Activated gamma-delta T cell treated with Interleukin-2 at 50 U/mL for 16 hours (primary cell): ENCODE results near the gene ORC6.

Experiments
- DNase-seq: peaks from one replicate; pipeline ENCODE4 v3.0.0-alpha.2; 2020

Gene ORC6

DNA sequence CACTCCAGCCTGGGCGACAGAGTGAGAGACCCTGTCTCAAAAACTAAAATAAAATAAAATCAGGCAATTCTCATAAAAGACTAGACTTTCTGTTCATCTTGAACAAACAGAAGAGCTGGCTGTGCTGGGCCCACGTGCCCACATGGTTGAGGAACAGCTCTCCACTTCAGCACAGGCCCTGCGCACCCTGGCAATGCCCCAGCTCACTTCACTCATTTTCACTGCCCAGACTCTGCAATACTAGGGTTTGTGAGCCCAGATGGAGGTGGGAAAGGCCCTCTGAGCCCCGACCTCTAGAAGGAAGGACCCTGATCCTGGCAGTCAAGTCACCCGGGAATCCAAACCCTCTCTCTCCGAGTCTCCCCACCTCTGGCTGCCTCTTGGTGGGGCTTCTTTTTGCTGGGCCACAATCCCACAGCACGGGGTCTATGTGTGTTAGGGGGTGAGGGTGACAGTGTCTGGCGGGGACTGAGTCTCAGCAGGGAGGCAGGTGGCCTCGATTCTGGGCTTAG is 43.9 kb downstream of the ORC6 start:
- no peak for DNase-seq

DNA sequence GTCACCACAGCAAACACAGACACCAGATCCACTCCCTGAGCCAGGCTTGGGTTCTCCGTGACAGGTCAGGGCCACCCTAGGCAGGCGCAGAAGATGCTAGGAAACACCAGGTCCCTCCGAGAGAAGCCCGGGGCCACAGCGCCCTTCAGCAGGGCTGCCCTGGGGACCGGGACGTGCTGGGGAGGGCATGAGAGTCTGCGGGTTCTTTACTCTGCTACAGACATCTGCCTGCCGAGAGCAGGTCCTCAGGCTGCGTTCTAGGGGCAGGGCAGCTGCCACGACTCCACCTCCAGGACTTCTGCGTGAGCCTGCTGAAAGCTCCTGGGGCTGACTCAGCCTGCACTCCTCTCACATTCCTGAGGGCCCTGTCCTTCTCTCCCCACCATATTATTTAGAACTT is 47.2 kb downstream of the ORC6 start:
- no peak for DNase-seq

DNA sequence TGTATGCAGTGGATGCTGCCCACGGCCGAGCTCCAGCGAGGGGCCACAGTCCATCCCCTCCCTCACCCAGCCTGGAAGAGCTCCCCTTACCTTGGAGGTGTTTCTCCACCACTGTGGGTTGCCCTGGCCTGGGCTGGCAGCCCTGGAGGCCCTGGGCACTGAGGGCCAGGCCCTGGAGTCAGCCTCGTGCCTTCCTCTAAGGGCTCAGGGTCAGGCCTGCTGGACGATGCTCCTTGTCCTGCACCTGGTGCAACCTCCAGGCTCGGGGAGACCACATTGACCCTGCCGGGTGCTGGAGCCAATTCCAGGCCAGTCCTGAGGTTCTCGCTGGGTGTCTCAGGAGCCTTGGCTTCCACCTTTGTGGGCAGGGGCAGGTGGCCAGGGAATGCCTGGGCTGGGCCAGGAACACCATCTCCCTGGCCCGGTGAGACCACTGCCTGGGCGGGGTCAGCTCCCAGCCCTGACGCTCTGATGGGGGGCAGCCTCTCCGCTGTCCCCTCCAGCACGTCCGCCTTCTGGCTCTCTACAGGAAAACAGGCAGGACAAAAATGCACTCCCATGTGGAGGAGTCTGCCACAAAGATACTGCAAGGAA is 48.3 kb downstream of the ORC6 start:
- no peak for DNase-seq

DNA sequence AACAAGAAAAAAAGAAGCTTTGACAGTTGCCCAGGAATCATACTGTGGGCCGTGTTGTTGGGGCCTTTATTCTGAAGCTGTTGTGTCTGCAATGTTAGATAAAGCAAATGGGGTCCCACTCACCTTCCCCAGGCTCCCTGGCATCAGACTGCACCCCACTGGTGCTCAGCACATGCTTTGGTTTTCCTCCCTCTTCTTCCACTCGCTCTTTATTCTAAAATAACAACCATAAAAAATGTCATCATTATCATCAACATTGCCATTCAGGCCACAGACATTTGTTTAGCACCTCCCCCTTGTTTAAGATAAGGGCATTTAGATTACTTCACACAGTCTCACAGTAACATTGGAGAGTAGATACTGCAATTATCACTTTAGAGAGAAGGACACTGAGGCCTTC is 50.5 kb downstream of the ORC6 start:
- DNase-seq, result no peak

DNA sequence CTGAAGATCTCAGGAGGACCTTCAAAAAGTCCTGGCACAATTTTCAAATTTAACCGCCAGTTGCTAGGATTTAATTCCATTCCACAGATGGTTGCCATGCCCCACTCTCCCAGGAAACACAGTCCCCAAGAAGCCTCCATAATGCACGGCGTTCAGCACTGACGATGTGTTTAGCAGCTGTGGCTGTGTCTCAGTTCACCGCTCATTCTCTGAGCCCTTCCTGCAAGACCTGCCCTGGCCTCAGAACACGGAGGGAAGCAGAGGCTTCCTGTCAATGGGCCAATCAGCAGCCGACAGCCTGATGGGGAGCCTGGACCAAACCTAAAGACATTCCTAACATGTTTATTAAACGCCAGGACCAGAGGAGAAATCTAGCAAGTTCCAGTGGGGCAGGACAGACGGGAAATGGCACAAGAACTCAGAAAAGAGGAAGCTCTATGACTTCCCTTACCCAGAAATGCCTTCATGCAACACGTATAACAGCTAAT is 53.8 kb downstream of the ORC6 start:
- no peak for DNase-seq

DNA sequence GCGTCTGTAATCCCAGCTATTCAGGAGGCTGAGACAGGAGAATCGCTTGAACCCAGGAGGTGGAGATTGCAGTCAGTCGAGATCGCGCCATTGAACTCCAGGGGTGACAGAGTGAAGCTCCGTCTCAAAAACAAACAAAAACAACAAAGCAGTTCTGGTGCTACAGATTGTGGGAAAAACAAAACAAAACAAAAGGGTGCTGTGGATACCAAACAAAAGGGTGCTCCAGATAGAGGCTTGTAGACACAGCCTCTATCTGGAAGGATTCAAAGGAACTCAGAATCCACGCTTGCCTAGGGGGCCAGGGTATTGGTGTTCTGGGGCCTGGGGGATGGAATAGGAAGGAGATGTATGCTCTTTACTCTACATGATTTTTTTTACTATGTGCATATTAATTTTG is 56.2 kb downstream of the ORC6 start:
- no peak for DNase-seq

DNA sequence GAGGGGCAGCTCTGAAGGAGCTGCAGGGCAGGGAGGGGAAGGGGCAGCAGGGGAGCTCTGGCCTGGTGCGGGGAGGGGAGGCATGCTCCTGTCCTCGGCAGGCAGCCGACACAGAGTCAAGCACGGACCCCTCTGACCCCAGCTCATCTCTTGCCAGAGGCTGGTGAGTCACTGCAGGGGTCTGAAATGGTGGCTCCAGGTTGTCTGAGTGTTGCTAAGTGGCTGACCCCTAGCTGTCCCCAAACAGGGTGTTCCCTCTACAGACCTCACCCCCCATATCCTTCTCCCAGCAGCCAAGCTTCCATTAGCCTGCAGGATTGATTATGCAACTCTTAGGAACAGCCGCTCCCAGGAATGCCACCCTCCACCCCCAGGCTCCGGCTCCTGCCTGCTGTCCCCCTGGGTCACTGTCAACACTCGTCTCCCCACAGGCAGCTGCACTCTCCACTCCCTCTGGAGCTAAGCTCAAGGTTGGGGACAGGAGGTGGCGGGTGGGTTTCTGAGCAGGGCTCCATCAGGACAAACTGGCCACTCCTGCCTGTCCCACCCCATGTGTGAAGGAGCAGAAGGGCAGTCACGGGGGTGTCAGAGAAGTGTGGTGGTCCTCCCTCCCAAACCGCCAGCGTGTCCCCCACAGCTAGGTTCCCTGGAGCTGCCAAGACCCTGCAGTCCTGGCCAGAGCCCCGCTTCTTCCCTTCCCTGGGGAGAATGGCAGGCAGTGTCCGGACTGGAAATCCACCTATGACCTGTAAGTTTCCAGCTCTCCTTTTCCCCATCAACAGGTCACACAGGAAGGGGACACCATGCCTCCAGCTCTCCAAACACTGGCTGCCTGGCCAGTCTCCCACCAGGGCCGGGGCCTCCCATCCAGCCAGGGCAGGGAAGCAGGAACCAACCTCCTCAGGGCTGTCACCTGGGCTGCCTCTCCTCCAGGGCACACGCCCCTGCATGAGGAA is 57.6 kb downstream of the ORC6 start:
- no peak for DNase-seq
